HG03196 (cell line): ENCODE measurements around the gene NDUFA13.

ENCODE experiments used
- ATAC-seq: cut with Tn5 transposase; IDR thresholded peaks from one replicate; pipeline ENCODE4 v1.9.1; 2021; ENCODE audit not compliant: unreplicated experiment

The NDUFA13 gene

GRCh38 chr19:19488875-19489690 lies 26.9 kb upstream of the NDUFA13 start:
- ATAC-seq = peak; percentile 47

- ATAC-seq = no peak
Observed at GRCh38 chr19:19489804-19490204, 26.2 kb upstream of the NDUFA13 start.

DNA sequence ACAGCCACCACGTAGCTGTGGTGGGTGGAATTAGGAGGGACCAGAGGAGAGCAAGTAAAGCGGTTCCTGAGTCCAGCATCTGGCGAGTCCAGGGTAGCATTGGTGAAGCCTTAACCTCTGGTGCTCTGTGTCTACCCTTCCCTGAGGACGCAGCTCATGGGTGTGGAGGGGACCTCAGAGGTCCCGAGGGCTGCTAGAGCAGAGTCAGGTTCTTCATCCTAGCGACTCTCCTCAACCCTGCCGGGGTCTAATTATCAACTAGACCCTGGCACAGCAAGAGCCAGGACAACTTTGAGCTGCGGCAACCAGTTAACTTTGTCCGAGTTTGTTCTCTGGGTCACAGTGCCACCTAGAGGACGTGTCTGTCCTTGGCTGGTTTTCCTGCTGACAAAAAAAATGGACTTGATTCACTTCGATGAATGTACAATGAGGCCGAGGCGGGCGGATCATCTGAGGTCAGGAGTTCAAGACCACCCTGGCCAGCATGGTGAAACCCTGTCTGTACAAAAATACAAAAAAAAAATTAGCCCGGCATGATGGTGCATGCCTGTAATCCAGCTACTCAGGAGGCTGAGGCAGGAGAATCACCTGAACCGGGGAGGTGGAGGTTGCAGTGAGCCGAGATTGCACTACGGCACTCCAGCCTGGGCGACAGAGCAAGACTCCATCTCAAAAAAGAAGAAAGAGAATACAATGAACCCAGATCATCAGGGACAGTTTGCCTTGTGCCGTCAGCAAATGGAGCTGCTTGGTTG lies 25.6 kb upstream of the NDUFA13 start:
- no peak for ATAC-seq

- ATAC-seq = no peak
Observed at GRCh38 chr19:19491321-19492025, 24.6 kb upstream of the NDUFA13 start.

- no peak for ATAC-seq
Observed at GRCh38 chr19:19492026-19492610, 23.9 kb upstream of the NDUFA13 start.

DNA sequence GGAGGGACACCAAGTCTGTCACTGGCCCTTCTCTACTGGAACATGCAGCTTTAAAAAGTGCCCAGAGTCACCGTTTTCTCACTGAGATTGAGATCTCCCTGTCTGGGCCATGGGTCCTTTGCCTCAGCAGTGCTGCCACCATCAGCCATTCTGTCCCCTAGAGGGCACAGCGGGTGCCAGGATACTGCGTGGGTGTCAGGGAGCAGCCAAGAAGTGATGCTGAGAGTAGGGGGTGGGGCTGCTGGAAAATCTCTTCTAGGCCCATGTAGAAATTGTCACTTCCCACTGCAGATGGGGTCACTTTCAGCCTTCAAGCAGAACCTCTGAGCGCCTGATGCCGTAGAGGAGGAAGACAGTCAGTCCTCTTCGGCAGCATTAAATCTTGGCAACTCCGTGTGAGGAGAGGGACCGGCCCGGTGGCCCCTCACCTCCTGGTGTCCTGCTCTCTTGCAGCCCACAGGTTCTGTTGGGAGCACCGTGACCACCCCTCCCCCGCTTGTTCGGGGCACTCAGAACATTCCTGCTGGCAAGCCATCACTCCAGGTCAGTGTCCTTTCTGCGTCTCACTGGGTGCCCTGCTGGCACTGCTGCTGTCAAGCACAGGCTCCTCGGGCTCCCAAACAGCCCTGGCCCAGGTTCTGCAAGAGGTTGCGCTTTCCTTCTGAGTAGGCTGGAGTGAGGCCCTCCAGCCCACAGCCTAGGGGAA lies 22.0 kb upstream of the NDUFA13 start:
- no peak for ATAC-seq

DNA sequence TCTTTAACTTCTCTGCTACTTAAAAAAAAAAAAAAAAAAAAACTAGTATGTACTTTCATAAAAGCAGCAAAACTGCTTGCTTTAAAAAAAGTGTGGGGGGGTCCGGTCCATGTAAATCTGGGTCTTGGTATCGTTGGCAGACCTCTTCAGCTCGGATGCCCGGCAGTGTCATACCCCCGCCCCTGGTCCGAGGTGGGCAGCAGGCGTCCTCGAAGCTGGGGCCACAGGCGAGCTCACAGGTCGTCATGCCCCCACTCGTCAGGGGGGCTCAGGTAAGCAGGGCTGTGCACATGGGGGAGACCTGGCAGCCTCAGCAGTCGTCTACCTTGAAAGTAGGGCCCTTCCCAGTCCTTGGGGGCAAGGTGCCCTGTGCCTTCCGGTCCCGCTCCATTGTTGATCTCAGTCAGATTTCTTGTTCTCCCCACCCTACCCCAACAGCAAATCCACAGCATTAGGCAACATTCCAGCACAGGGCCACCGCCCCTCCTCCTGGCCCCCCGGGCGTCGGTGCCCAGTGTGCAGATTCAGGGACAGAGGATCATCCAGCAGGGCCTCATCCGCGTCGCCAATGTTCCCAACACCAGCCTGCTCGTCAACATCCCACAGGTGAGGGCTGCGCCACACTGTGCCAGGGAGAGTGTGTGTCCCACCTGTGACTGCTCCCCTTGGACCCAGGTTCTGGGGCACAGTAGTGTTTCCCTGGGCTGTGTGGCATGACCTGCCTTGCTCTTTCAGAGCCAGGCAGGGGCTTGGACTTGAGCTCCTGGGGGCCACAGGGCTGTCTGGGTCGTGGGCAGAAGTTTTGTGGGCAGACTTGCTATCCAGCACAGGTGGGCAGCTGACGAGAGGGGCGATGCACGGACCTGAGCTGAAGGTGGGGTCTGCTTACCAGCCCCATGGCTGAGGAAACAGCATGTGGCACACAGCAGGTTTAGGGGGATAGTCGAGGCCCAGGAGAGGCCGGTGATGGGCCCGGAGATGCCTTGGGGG lies 20.1 kb upstream of the NDUFA13 start:
- ATAC-seq = no peak

- ATAC-seq = no peak
Observed at GRCh38 chr19:19498255-19498991, 17.6 kb upstream of the NDUFA13 start.

DNA sequence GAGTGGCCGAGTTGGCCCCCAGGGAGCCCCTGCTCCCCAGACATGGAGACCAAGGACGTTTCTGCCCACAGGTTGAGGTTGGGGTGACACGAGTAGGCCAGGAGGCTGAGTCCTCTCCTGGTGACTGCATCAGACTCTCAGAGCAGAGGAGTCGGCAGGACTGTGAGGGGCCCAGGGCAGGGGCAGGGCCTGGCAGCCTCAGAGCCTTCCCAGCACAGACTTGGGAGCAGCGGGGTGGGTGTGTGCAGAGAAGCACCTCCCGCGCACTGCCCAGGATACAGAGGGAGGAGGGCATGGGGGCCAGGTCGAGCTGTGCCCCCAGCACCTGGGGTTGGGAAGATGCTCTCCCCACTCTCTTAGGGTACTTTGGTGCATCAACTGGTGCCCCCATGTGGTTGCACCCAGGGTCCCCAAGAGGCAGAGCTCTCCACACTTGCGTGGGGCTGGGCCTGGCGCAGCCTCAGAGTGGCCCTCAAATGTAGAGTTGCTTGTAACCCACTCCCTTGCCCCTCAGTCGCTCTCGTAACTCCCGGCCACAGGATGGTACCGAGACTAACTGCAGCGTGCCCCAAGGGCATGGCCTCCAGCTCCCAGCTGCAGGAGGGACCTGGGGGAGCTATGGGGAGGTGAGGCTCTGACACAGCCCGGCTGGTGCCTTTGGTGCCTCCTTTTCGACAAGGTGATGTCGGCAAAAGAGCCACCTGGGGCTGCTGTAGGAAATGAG lies 16.6 kb upstream of the NDUFA13 start:
- ATAC-seq = no peak

- ATAC-seq = no peak
Observed at GRCh38 chr19:19500975-19501644, 14.9 kb upstream of the NDUFA13 start.

DNA sequence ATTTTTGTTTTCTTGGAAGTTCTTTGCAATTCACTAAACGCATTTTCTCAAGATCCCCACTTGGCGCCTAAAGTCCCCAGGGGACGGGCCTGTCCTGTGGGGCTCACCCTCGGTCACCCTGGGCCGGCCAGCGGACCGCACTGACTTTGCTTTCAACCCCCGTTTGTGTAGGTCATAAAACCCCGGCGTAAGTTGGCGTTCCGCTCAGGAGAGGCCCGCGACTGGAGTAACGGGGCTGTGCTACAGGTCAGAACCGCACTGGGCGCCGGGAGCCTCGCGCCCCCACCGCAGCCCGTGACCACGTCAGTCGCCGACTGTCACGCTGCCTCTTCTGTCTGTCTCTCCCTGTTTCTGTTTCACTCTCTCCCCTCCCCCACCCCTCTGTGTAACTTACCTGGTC lies 14.2 kb upstream of the NDUFA13 start:
- no peak for ATAC-seq

DNA sequence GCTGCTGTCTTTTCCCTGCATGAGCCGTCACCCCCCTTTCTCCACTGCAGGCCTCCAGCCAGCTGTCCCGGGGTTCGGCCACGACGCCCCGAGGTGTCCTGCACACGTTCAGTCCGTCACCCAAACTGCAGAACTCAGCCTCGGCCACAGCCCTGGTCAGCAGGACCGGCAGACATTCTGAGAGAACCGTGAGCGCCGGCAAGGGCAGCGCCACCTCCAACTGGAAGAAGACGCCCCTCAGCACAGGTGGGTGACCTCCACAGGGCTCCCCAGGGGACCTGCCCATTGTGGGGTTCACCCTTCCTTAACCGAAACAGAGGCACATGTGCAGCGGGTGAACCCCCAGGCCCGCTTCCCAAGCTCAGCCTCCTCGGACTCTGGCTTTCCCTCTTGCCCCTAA lies 13.7 kb upstream of the NDUFA13 start:
- ATAC-seq = no peak

GRCh38 chr19:19502808-19503602 lies 13.0 kb upstream of the NDUFA13 start:
- ATAC-seq = no peak

DNA sequence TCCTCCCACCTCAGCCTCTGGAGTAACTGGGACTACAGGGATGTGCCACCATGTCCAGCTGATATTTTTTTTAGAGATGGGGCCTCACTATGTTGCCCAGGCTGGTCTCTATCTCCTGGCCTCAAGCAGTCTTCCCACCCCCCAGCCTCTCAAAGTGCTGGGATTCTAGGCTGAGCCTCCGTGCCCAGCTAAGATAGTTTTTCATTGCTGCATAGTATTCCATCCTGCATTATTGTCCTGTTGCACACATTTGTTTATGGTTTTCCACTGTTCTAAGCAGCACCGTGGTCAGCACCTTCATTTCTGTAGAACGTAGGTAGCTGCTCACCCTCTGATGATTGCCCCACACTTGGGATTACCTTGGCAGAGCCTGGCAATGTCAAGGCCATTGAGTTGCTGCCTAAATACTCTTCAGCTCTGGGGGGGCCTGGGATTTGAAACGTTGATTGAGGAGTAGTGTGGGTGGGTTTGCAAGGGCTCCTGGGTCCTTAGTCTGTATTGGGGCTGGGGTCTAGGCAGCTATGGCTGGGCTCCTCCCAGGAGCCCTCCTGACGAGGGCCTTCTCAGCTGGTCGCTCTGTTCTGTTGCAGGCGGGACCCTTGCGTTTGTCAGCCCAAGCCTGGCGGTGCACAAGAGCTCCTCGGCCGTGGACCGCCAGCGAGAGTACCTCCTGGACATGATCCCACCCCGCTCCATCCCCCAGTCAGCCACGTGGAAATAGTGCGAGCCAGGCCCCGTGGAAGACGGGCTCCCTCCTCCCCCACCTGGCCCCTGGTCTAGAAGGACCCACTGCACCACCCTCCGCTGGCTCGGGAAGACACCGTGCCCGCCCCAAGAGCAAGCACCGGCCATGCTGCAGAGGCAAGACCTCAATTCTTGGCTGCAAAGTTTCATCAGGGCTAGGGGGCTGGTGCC lies 11.0 kb upstream of the NDUFA13 start:
- ATAC-seq = no peak

- ATAC-seq = no peak
Observed at GRCh38 chr19:19505669-19506326, 10.2 kb upstream of the NDUFA13 start.
